SU-DHL-6 (cell line): ENCODE data around the gene EDA2R.

ENCODE experiments used
- EZH2phosphoT487 ChIP-seq: fragments of 200-600 bp; sonication (generic), shearing (Covaris generic); conservative IDR thresholded peaks from 2 replicates; pipeline ENCODE4 v1.6.1; 2018; ENCODE audit warnings: mild to moderate bottlenecking, antibody characterized with exemption, low read length, moderate library complexity, mixed read lengths
- TF ChIP-seq, protein P1 (sequence below): fragments of 200-600 bp; sonication (generic); IDR thresholded peaks from one replicate; pipeline ENCODE4 v1.5.1; 2017; ENCODE audit warnings: antibody characterized with exemption, mild to moderate bottlenecking, low read length, moderate library complexity; ENCODE audit not compliant: insufficient read depth, poor library complexity, severe bottlenecking

DNA sequence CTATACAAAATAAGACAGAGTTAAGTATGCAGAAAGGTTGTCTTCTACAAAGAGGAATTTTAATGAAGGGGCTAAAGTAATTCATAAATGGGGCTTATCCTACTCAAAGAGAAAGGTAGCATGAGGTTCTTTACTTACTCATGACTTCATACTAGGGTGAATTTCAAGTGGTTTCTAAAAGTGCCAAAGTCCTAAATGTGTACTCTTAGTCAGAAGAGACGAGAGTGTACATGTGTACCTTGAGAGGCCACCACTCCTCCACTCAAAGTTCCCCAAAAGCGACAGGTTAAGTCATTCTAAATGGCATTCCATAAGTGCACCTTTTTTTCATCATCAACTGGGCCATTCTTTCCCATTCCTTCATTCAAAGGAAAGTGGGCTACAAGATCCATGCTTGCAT, 21.9 kb downstream of the EDA2R start:
- TF ChIP-seq, protein P1, sequence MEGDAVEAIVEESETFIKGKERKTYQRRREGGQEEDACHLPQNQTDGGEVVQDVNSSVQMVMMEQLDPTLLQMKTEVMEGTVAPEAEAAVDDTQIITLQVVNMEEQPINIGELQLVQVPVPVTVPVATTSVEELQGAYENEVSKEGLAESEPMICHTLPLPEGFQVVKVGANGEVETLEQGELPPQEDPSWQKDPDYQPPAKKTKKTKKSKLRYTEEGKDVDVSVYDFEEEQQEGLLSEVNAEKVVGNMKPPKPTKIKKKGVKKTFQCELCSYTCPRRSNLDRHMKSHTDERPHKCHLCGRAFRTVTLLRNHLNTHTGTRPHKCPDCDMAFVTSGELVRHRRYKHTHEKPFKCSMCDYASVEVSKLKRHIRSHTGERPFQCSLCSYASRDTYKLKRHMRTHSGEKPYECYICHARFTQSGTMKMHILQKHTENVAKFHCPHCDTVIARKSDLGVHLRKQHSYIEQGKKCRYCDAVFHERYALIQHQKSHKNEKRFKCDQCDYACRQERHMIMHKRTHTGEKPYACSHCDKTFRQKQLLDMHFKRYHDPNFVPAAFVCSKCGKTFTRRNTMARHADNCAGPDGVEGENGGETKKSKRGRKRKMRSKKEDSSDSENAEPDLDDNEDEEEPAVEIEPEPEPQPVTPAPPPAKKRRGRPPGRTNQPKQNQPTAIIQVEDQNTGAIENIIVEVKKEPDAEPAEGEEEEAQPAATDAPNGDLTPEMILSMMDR, result no peak
- no peak for TF ChIP-seq EZH2phosphoT487
